ENCODE results near the gene NR1H2. TPM values are rescaled to one million over a fixed set of nuclear protein-coding genes. Genes with fewer than 3 reads are reported as not detected.
"Not testable (repeated sequence)": the region's sequence is repeated elsewhere in the genome, so short reads cannot be mapped to it uniquely, and the experiment has no call there.

NR1H2 gene
- total RNA-seq, 2 experiments from 2014 or later: 49.6 TPM

GRCh38 chr19:50380751-50381151, 4.5 kb downstream of the NR1H2 start:
- H3K36me3 Mint-ChIP-seq: peaks cover 22% of the 10 kb centered on the region

GRCh38 chr19:50381881-50382729, 5.8 kb downstream of the NR1H2 start:
- Mint-ChIP-seq H3K27ac (no peak overlapping the region), H3K4me3 (no peak overlapping the region), H3K27me3 (peaks cover 6% of the 10 kb centered on the region), H3K36me3 (peaks cover 26% of the 10 kb centered on the region), H3K9me3 (no peaks in the 10 kb centered on the region), H3K4me1 (peaks cover 29% of the 10 kb centered on the region)
- no peak for DNase-seq

More at GRCh38 chr19:50380751-50381151, 4.5 kb downstream of the NR1H2 start:
- peak overlapping the region; percentile 12 for H3K27ac Mint-ChIP-seq
- no peak overlapping the region for H3K4me3 Mint-ChIP-seq
- H3K9me3 Mint-ChIP-seq: no peaks in the 10 kb centered on the region
- H3K27me3 Mint-ChIP-seq: peaks cover 6% of the 10 kb centered on the region
- peaks cover 31% of the 10 kb centered on the region for H3K4me1 Mint-ChIP-seq
- DNase-seq: no peak

- DNase-seq: no peak
- Mint-ChIP-seq H3K4me3 (peak overlapping the region; percentile 95), H3K9me3 (no peaks in the 10 kb centered on the region), H3K36me3 (peaks cover 28% of the 10 kb centered on the region), H3K4me1 (peaks cover 33% of the 10 kb centered on the region), H3K27ac (peak overlapping the region; percentile 99), H3K27me3 (peaks cover 6% of the 10 kb centered on the region)
Observed at GRCh38 chr19:50383001-50383851, 7.0 kb downstream of the NR1H2 start.

- peak; percentile 99 for DNase-seq
- H3K27me3 Mint-ChIP-seq: peaks cover 6% of the 10 kb centered on the region
- peak within 1 kb of the TSS; percentile 99 for H3K27ac Mint-ChIP-seq
- peaks cover 33% of the 10 kb centered on the region for H3K4me1 Mint-ChIP-seq
- peak within 1 kb of the TSS; percentile 95 for H3K4me3 Mint-ChIP-seq
- no peaks in the 10 kb centered on the region for H3K9me3 Mint-ChIP-seq
- H3K36me3 Mint-ChIP-seq: peaks cover 28% of the 10 kb centered on the region
Observed at GRCh38 chr19:50383852-50384684, 7.8 kb downstream of the NR1H2 start, which contains the start of gene POLD1. Gene POLD1, plus strand, starts transcription at chr19:50384347. Its CDS starts 14,505 bp downstream, at chr19:50398852.

- Mint-ChIP-seq H3K9me3 (no peaks in the 10 kb centered on the region), H3K27me3 (peaks cover 6% of the 10 kb centered on the region), H3K27ac (peak overlapping the region; percentile 99), H3K4me3 (peak overlapping the region; percentile 95), H3K4me1 (peaks cover 28% of the 10 kb centered on the region), H3K36me3 (peaks cover 27% of the 10 kb centered on the region)
- DNase-seq: no peak
Observed at GRCh38 chr19:50384685-50385535, 8.7 kb downstream of the NR1H2 start.

- no peak for DNase-seq
- no peak overlapping the region for H3K27ac Mint-ChIP-seq
- peaks cover 6% of the 10 kb centered on the region for H3K27me3 Mint-ChIP-seq
- peaks cover 26% of the 10 kb centered on the region for H3K4me1 Mint-ChIP-seq
- peak overlapping the region; percentile 32 for H3K4me3 Mint-ChIP-seq
- peaks cover 42% of the 10 kb centered on the region for H3K36me3 Mint-ChIP-seq
- H3K9me3 Mint-ChIP-seq: no peaks in the 10 kb centered on the region
Observed at GRCh38 chr19:50387176-50387867, 11.1 kb downstream of the NR1H2 start.

- Mint-ChIP-seq H3K27me3 (peaks cover 6% of the 10 kb centered on the region), H3K36me3 (peaks cover 43% of the 10 kb centered on the region), H3K27ac (no peak overlapping the region), H3K4me3 (no peak overlapping the region), H3K4me1 (peaks cover 26% of the 10 kb centered on the region), H3K9me3 (no peaks in the 10 kb centered on the region)
- DNase-seq: no peak
Observed at GRCh38 chr19:50387868-50388245, 11.6 kb downstream of the NR1H2 start.

GRCh38 chr19:50390295-50390694, 14.0 kb downstream of the NR1H2 start:
- H3K9me3 Mint-ChIP-seq, DNase-seq, H3K27ac Mint-ChIP-seq, H3K4me1 Mint-ChIP-seq, H3K4me3 Mint-ChIP-seq, H3K27me3 Mint-ChIP-seq: not testable (repeated sequence)
- H3K36me3 Mint-ChIP-seq: peaks cover 44% of the 10 kb centered on the region

- peaks cover 43% of the 10 kb centered on the region for H3K36me3 Mint-ChIP-seq
- not testable (repeated sequence) for H3K9me3 Mint-ChIP-seq, DNase-seq, H3K4me1 Mint-ChIP-seq, H3K4me3 Mint-ChIP-seq, H3K27me3 Mint-ChIP-seq, H3K27ac Mint-ChIP-seq
Observed at GRCh38 chr19:50390952-50391351, 14.7 kb downstream of the NR1H2 start.

- no peak for DNase-seq
- no peaks in the 10 kb centered on the region for H3K27me3 Mint-ChIP-seq
- H3K4me3 Mint-ChIP-seq: no peak overlapping the region
- H3K9me3 Mint-ChIP-seq: no peaks in the 10 kb centered on the region
- peaks cover 35% of the 10 kb centered on the region for H3K36me3 Mint-ChIP-seq
- peaks cover 1% of the 10 kb centered on the region for H3K4me1 Mint-ChIP-seq
- H3K27ac Mint-ChIP-seq: no peak overlapping the region
Observed at GRCh38 chr19:50392759-50393158, 16.5 kb downstream of the NR1H2 start.

- Mint-ChIP-seq H3K27ac (no peak overlapping the region), H3K36me3 (peaks cover 32% of the 10 kb centered on the region), H3K4me3 (no peak overlapping the region), H3K9me3 (no peaks in the 10 kb centered on the region), H3K27me3 (no peaks in the 10 kb centered on the region), H3K4me1 (no peaks in the 10 kb centered on the region)
- DNase-seq: no peak
Observed at GRCh38 chr19:50393589-50393988, 17.3 kb downstream of the NR1H2 start.

- Mint-ChIP-seq H3K4me1 (no peaks in the 10 kb centered on the region), H3K27me3 (no peaks in the 10 kb centered on the region), H3K36me3 (peaks cover 32% of the 10 kb centered on the region), H3K27ac (no peak overlapping the region), H3K9me3 (no peaks in the 10 kb centered on the region), H3K4me3 (no peak overlapping the region)
- DNase-seq: no peak
Observed at GRCh38 chr19:50394017-50394416, 17.8 kb downstream of the NR1H2 start.

- peaks cover 11% of the 10 kb centered on the region for H3K36me3 Mint-ChIP-seq
- no peak overlapping the region for H3K4me3 Mint-ChIP-seq
- peaks cover 2% of the 10 kb centered on the region for H3K4me1 Mint-ChIP-seq
- H3K27me3 Mint-ChIP-seq: no peaks in the 10 kb centered on the region
- H3K9me3 Mint-ChIP-seq: no peaks in the 10 kb centered on the region
- H3K27ac Mint-ChIP-seq: no peak overlapping the region
- no peak for DNase-seq
Observed at GRCh38 chr19:50398675-50399367, 22.6 kb downstream of the NR1H2 start.

Measured in activated naive CD8-positive, alpha-beta T cell treated with anti-CD3 and anti-CD28 coated beads for 36 hours (primary cell).